GM19324 (cell line): ENCODE measurements around the gene NFKBIE.

Experiments used
- ATAC-seq: cut with Tn5 transposase; IDR thresholded peaks from one replicate; pipeline ENCODE4 v1.9.1; 2021; ENCODE audit warnings: mild to moderate bottlenecking, moderate library complexity; ENCODE audit not compliant: unreplicated experiment, low FRiP score

NFKBIE gene

GRCh38 chr6:44298055-44298803, 32.9 kb upstream of the NFKBIE start:
- no peak for ATAC-seq

DNA sequence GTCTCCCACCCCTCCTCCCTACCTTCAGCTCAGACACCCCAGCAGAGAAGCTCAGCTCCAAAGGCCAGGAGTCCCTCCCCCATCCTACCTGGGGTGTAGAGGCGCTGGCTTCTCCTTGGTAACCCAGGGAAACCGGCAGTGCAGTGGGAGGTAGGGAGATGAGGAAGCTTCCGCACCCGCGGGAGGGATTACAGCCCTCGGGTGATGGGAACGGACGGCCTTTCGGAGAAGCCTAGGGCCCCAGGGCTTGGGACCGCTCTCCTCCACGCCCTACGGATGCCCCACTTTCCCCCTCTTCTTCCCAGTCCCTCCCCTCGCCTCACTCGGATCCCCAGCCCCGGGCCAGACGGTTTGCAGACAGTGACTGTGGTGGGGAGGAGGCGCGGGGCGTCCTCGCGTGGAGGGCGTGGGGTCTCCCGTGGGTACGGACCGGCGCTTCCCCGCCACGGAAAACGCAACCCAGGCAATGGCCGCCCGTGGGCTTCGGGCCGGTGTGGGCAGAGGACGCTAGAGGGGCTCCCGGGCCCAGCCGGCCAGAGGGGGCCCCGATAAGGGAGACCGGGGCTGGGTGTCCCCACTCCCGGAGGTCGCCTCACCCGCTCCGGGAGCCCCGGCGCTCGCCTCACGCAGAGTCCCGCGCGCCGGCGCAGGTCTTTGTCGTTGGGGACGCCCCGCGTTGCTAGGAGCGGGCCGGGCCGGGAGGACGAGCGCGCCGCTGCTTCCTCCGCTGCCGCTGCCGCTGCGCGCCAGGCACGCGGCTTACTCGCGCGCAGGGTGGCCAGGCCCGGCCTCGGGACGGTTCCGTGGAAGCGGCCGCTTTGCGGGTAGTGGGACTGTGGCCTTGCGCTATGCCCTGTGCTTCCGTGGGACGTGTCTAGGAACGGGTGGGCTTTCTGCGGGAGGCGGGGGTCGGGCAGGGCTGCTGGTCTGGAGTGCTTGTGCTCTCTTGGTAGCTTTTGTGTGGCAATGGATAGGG, 32.0 kb upstream of the NFKBIE start:
- ATAC-seq, result no peak

- ATAC-seq, result no peak
Observed at GRCh38 chr6:44294832-44295791, 29.8 kb upstream of the NFKBIE start.

- ATAC-seq, result no peak
Observed at GRCh38 chr6:44292661-44293365, 27.5 kb upstream of the NFKBIE start.

- no peak for ATAC-seq
Observed at GRCh38 chr6:44291841-44292240, 26.5 kb upstream of the NFKBIE start.

DNA sequence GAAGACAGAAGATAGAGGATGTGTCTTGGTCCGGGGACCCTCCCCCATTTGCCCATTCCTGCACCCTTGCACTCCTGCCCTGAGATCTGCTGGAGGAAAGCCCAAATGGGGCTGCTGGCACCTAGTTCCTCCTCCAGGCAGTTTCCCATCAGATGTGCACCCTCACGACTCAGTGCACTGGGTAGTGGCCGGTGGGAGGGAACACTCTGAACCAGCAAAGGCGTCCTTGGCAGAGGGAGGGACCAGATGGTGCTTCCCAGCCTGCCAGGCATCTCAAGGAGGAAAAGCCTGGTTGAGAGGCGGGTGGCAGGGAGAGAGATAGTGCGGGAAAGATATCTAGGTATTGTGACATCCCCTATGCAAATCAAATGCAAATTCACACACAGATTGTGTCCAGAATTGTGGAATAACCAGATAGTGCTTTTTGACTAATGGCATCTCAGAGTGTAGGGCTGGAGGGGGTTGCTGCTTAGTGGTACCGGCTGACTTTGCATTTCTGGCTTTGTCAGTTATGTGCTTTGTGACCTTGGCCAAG, 24.4 kb upstream of the NFKBIE start:
- ATAC-seq, result no peak

- no peak for ATAC-seq
Observed at GRCh38 chr6:44286747-44287146, 21.4 kb upstream of the NFKBIE start.

DNA sequence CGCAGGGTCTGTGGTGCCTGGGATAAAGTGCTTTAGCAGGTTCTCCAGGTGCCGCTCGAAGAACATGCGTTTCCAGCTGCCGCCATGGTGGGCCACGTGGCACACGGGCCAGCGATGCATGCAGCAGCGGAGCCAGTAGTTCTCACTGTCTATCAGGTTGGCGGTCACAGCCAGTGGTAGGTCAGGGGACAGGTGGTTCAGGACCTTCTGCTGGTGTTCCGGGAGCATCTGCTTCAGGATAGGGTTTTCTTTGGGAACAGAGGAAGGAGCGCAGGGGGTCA, 20.9 kb upstream of the NFKBIE start:
- no peak for ATAC-seq

DNA sequence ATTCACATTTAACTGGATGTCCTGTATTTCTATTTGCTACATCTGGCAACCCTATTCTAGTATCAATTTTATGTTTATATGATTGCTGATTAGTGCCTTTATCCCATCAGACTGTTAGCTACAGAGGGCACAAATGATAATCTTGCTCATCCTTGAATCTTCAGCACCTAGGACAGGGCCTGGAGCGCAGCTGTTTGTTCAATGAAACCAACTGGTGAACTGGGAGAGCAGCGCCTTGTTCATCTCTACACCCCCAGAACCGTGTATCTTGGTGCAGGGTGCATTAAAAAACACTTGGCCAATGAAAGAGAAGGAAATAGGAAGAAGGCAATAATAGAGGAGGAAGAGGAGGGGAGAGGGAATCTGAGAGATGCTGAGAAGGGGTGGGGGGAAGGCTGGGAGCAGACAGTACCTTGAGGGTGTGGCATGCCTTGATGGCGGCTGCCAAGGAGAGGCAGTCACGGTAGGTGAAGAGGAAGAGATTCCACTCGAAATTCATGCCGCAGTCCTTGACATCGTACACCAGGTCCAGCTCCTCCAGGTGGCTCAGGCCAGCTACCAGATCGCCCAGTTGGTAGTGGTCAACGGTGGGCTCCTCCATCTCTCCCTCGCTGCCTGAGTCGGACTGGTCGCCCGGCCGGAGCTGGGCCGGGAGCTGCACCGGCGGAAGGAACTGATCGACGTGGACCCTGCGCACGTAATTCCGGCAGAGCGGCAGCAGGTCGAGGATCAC, 20.4 kb upstream of the NFKBIE start:
- ATAC-seq, result no peak

DNA sequence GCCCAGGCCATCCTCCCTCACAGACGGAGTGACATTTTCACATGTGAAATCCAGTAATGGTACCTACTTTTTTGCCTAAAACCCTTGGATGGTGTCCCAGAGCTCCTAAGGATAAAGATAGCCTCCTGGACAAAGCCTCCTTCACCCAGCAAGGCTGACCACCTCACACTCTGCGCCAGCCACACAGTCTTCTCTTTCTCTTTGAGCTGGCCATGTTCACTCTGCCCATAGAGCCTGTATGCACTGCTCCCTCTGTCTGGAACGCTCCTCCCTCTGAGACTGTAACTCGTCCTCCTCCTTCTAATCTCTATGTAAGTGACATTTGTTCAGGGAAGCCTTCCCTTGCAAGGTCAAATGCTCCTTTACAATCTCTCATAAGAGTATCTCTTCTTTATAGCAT, 19.5 kb upstream of the NFKBIE start:
- ATAC-seq, result no peak

GRCh38 chr6:44284121-44284520, 18.8 kb upstream of the NFKBIE start:
- ATAC-seq, result no peak

DNA sequence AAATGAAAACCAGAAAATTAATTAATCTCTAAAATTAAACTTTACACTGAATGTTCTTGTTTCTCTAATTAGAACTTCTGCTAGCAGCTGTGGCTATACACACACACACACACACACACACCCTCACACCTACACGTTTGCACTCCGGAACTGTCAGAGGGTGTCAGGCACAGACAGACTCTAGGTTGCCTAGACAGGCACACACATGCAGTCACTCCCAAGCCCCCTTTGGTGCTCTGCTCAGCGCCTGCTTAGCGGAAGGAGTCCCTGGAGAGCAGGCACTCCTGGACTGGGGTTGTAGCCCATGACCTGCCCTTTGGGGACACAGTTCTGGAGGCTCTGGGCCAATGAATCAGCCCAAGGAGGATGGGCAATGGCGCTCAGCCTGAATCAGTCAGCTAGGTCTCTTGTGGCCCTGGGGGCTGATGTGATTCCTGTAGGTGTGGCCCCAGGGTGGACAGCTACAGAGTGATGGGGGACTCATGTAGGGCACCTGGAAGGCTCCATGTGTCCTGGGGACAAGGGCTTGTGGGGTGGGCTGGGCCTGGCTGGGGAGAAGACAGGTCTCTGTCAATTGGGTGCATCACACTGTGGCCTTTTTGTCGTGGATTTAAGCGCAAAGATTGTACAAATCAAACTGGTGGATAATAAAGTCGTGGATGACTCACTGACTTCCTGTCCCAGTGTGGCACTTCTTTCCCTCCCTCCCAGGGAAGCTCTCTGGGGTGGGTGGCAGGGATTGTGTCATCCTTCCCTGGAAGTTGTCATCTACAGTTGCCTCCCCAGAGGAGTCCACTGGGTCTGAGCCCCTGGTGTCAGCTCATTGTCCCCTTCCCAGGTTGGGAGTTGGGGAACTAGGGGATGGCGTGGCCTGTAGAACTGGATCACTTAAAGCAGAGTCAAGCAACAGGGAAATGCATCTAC, 13.7 kb upstream of the NFKBIE start:
- ATAC-seq, result no peak

DNA sequence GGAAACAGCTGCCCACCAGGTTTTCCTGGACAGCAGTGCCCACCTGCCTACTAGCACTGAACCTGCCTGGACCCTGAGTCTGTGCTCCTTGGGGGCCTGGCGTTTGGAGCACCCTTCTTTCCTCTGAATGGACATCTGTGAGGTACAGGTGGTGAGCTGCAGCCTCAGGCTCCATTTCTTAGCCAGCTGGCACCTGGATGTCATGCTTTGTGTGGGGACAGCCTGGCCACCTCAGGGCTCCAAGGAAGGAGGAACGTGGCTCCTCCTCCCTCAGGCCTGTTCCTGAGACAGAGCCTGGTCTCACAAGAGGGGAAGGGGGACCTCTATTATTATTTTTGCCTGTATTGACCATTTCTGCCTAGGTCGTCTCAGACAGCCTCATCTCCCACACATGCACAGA, 13.0 kb upstream of the NFKBIE start:
- no peak for ATAC-seq

DNA sequence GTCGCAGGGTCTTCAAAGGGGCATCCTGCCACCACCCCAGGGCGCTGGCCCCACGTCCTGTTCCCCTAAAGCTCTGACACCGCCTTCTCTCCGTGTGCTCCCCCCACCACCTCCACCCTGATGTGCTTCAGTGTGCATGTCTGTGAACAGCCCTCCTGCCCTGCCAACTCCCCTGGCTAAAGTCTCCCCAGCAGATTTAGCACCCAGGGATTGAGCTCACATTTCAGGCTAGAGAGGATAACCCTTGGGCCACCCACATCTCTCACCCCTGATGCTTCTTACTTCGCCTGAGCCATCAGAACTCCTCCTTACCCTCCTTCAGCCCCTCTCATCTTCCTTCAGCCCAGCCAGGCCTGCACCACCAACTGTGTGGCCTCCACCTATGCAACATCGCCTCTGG, 12.4 kb upstream of the NFKBIE start:
- no peak for ATAC-seq

GRCh38 chr6:44276667-44277640, 11.6 kb upstream of the NFKBIE start:
- no peak for ATAC-seq

- ATAC-seq, result no peak
Observed at GRCh38 chr6:44275749-44276648, 10.6 kb upstream of the NFKBIE start.
